Sigmoid colon (tissue), 4 donors: ENCODE results near the gene CEND1.

ENCODE experiments used
- CTCF ChIP-seq, 4 experiments: fragments of 450-650 bp in 3 of 4; fragments of 200-600 bp in 1 of 4; IDR thresholded peaks; one replicate each; pipeline ENCODE4 v1.5.1; 2016 to 2019; ENCODE audit warnings: antibody characterized with exemption in 4 of 4, mild to moderate bottlenecking in 3 of 4, moderate library complexity in 2 of 4
- EP300 ChIP-seq, 4 donors: sonication (generic); formaldehyde crosslinking; IDR thresholded peaks; one replicate each; pipeline ENCODE4 v1.6.1; 2017; ENCODE audit warnings: antibody characterized with exemption in 4 of 4

DNA sequence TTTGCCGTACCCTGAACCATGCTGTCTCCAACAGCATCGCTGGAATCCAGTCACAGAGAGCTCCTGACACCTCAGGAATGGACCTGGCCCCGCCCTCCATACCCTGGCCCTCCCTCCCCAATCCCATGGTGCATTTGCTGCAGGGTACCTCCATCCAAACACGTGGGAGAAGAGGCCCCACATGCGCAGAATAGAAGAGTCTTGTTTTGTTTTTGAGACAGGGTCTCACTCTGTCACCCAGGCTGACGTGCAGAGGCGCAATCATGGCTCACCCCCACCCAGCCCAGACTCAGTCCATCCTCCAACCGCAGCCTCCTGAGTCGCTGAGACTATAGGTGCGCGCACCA lies 26.5 kb upstream of the CEND1 start:
- TF ChIP-seq EP300 (IDR thresholded peaks at IDR 0.05) (no peak), CTCF (IDR thresholded peaks at IDR 0.05) (no peak)
